K562 (cell line): ENCODE data around the gene TBC1D17. TPM values are rescaled to one million over a fixed set of nuclear protein-coding genes. Genes with fewer than 3 reads are reported as not detected.

Experiments used
- CEBPZ ChIP-seq: fragments of 150-350 bp; IDR thresholded peaks from 2 replicates; pipeline ENCODE4 v1.6.1; 2014; ENCODE audit warnings: low read depth, mild to moderate bottlenecking, low read length, borderline replicate concordance
- CTCF ChIP-seq, 3 experiments: IDR thresholded peaks in 2 of 3; conservative IDR thresholded peaks in 1 of 3; 2 replicates each; pipeline ENCODE4 v1.5.1; 2011 to 2012; ENCODE audit warnings: low read length in 3 of 3, mild to moderate bottlenecking in 3 of 3, control low read depth in 2 of 3, improper control_type of control experiment in 1 of 3, inconsistent platforms in 1 of 3, low read depth in 1 of 3, mixed read lengths in 1 of 3, moderate library complexity in 1 of 3; ENCODE audit not compliant: insufficient read depth in 2 of 3
- E2F3 ChIP-seq: fragments of 250-450 bp; sonication (Bioruptor Pico); IDR thresholded peaks from 2 replicates; pipeline ENCODE4 v1.4.0; 2020; ENCODE audit warnings: mild to moderate bottlenecking
- ELK3 ChIP-seq: fragments of 450-650 bp; formaldehyde crosslinking; IDR thresholded peaks from 2 replicates; pipeline ENCODE4 v1.4.0; 2020; ENCODE audit warnings: mild to moderate bottlenecking
- GTF2E2 ChIP-seq: fragments of 200-800 bp; sonication (Bioruptor generic); IDR thresholded peaks from 2 replicates; pipeline ENCODE4 v1.6.1; 2016; ENCODE audit warnings: missing genetic modification characterization, missing compliant biosample characterization
- KDM2B ChIP-seq: fragments of 250-450 bp; sonication (Bioruptor Pico); IDR thresholded peaks from 2 replicates; pipeline ENCODE4 v1.8.0; 2021; ENCODE audit warnings: mild to moderate bottlenecking, moderate library complexity
- SAFB2 ChIP-seq: fragments of 200-400 bp; formaldehyde crosslinking; IDR thresholded peaks from 2 replicates; pipeline ENCODE4 v1.6.1; 2018; ENCODE audit warnings: borderline replicate concordance, low read length, low read depth, moderate library complexity; ENCODE audit not compliant: severe bottlenecking
- ZBTB40 ChIP-seq, 2 experiments: fragments of 450-650 bp in 1 of 2; sonication (generic) in 1 of 2; formaldehyde crosslinking in 1 of 2; IDR thresholded peaks; 2 replicates each; pipeline versions ENCODE4 v1.7.1 to v1.9.0; 2016 to 2022; ENCODE audit warnings: inconsistent platforms in 1 of 2, mild to moderate bottlenecking in 1 of 2, missing genetic modification reagents in 1 of 2
- polyA plus RNA-seq, 8 experiments: library from polyadenylated mRNA; depleted of rRNA in 4 of 8; stranded (reverse) in 5 of 8; unstranded in 3 of 8; fragments of >200 nt; fragmentation: Nextera tagmentation in 2 of 8; fragmentation: Illumina TruSeq in 1 of 8; extraction: Ambion mirVana in 2 of 8; extraction: Trizol in 1 of 8; gene quantifications; 2 replicates each; pipeline versions ENCODE4 v1.2.1 to v1.2.3, GENCODE V29; 2011 to 2014; ENCODE audit warnings: inconsistent platforms in 1 of 8, missing spikeins in 1 of 8
- total RNA-seq, 7 experiments: library from RNA; depleted of rRNA in 6 of 7; stranded (reverse); fragments of >200 nt in 6 of 7; fragmentation: Illumina TruSeq in 2 of 7; extraction: Trizol in 2 of 7; gene quantifications; 2 replicates each; pipeline versions ENCODE4 v1.2.1 to v1.2.3, GENCODE V29; 2011 to 2021; ENCODE audit warnings: low replicate concordance in 1 of 7

Gene TBC1D17
- total and polyA plus RNA-seq, 9 of the 15 experiments (the other 6 are each of a cell fraction or from before 2014, with no cell fraction given), result 0.42 to 16.0 (median 3.8) TPM

GRCh38 chr19:49912965-49913685, 35.6 kb downstream of the TBC1D17 start (continued):
- peak; percentile 43 to 65 (median 44); a peak in 5 of 6 replicates for TF ChIP-seq CTCF (IDR thresholded peaks at IDR 0.05 in 2 of 3, conservative IDR thresholded peaks at IDR 0.05 in 1 of 3; ENCODE audit: insufficient read depth in 2 of 3, low read depth in 1 of 3, low read length in 3 of 3)
- no peak for TF ChIP-seq KDM2B (CRISPR knock-in tag)
- TF ChIP-seq CEBPZ, result no peak
- TF ChIP-seq ZBTB40 (IDR thresholded peaks at IDR 0.05), result no peak
- TF ChIP-seq ZBTB40 (CRISPR knock-in tag; IDR thresholded peaks at IDR 0.05), result no peak
- TF ChIP-seq E2F3, result no peak
- no peak for TF ChIP-seq GTF2E2 (tag)
- no peak for TF ChIP-seq SAFB2
- no peak for TF ChIP-seq ELK3
